Germinal center (tissue), 1 donor: ENCODE measurements around the gene PARD3.

Experiments
- DNase-seq: peaks from one replicate; pipeline ENCODE4 v3.0.0; 2012; ENCODE audit warnings: mixed read lengths, low spot score

Gene PARD3

DNA sequence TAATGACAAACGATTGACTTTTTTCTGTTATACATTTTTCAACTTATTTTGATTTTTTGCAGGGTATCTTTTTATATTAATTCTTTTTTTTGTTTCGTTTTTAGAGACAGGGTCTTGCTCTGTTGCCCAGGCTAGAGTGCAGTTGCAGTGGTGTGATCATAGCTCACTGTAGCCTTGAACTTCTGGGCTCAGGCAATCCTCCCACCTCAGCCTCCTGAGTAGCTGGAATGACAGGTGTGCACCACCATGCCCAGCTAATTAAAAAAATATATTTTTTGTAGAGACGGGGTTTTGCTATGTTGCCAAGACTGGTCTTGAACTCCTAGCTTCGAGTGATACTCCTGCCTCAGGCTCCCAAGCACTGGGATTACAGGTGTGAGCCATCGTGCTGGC, 601.3 kb downstream of the PARD3 start:
- DNase-seq, result no peak

GRCh38 chr10:34213193-34213804, 601.8 kb downstream of the PARD3 start:
- DNase-seq, result no peak

GRCh38 chr10:34207343-34207742, 607.8 kb downstream of the PARD3 start:
- DNase-seq, result no peak

DNA sequence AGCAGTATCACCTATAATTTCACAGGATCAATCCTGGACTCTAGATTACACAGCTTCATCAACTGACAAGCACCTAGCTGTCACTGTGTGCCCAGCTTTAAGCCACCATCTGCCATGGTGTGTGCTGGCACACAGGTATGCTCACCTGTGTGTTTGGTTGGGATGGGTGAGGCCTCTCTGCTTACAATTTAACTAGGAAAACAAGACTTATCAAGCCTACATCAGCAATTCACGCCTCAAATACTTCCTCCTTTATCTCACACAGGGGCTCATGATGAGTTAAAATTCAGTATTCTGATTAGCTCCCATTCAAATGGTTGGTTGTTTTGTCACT, 608.2 kb downstream of the PARD3 start:
- DNase-seq, result no peak

- no peak for DNase-seq
These were observed 608.8 kb downstream of the PARD3 start for GRCh38 chr10:34206078-34206934.

- DNase-seq, result no peak
These were observed 609.6 kb downstream of the PARD3 start for GRCh38 chr10:34205452-34205851.

GRCh38 chr10:34203966-34204630, 611.0 kb downstream of the PARD3 start:
- no peak for DNase-seq

DNA sequence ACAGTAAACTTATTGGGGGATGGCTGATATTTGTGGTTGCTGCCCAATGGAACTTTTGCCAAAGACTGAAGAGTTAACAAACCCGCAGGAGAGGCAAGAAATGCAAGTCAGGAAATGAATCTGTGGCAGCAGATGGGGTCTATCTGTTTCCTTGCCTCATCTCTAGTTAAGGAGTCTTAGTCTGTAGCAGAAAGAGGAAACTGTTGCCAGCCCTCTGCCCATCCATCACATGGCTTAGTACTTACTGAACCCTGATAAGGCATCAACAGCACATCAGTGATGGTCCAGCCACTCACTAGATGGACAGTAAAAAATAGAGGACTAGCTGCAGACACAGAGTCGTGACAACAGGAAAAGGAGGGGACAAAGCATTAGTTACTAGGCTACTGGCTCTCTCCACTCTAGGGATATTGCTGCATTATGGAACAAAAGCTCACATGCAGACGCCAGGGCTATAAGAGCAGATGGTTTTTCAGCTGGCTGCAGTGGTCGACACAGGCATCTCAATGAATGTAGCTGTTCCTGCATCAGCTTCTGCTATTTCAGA, 614.7 kb downstream of the PARD3 start:
- DNase-seq, result no peak

DNA sequence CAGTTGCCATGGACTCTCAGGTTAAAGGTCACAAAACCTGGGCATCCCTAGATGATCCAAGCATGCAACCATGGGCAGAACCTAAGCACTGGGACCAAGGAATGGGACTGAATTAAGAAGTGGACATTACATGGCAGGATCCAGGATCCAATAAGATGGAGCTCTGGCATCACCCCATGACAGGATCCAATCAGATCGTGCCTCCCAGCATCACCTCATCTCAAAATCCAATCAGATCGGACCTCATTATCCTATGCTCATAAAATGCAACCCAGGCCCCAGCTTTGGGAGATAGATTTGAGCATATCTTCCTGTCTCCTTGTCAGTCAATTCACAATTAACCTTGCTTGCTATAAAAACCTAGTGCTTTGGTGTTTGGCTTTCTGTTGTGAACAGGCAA, 616.1 kb downstream of the PARD3 start:
- no peak for DNase-seq

DNA sequence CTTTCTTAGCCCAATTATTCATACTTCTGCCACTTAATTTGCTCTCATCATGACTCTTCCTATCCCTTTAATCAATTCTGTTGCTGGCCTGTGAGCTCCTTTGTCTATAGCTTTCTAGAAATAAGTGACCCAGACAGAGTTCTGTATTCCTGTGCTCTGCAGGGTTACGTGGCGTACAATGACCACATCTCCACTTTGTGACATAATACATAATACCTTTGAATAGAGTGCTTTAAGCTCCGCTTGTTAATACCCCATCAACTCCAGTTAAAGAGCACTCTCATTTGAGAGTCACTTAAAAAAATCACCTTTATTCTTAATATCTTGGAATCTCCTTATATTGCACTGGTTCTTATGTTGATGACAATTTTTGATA, 619.0 kb downstream of the PARD3 start:
- no peak for DNase-seq

DNA sequence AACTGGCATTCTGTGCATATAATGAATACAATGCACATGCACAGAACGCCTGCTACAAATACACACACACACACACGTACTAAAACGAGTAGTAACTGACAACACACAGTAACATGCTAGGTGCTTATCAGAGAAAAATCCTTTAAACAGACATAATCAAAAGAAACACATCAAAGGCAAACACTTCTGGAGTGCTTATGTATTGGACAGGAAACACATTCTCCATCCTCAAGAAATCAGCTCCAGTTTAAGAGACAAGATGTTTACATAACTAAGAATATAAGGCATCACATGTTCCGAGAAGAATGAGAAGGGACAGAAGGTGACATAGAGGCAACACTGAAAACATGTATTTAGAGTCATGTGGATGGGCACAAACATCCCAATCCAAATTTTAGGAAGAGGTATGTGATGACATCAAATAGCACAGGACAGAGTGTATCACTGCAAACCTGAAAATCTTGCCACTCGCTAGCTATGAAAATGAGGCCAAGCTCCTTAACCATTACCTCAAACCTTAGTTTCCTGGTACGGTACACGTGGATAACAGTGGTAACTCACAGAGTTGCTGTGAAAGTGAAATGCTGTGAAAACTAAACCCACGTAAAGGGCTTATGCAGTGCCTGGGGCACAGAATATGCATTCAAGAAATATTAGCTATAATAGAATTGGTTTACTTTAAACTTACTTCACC, 619.6 kb downstream of the PARD3 start:
- no peak for DNase-seq

- no peak for DNase-seq
These were observed 621.0 kb downstream of the PARD3 start for GRCh38 chr10:34193931-34194626.

DNA sequence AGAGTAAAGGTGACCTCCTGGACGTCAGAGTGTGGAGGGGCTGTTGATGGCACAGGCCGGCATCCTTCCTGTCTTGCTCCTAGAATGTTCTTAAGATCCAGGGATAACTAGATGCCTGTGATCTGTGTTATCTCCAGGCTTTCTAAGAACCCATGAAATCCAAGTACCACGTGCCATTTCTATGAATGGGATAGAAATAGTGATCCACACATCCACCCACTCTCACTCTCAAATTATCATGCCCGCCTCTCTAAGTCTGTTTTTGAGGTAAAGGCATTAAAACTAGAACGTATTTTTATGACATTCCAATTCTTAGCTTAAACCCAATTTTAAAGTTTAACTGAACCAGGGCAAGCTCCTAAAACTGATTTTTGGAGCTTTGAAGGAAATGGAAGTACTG, 622.5 kb downstream of the PARD3 start:
- DNase-seq, result no peak

DNA sequence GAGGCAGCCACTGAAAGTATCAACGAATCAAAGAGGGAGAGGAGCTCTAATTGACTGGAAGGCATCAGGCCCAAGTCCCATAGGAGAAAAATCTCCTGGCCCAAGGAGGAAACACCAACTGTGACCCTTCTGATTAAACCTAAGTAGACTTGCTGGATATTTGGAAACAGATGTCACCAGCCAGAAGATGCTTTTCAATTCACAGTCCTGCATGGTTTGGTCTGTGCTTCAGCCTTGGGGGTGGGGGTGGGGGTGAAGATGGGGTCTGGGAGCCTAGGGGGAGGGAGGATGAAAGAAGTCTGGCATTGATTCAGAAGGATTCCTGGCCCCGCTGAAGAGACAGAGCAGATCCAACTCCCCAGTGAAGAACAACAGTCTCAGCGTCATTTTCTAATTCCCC, 623.7 kb downstream of the PARD3 start:
- DNase-seq, result no peak

GRCh38 chr10:34190580-34190979, 624.5 kb downstream of the PARD3 start:
- DNase-seq, result no peak

GRCh38 chr10:34189830-34190229, 625.3 kb downstream of the PARD3 start:
- DNase-seq, result no peak

- no peak for DNase-seq
These were observed 626.9 kb downstream of the PARD3 start for GRCh38 chr10:34188221-34188620.

DNA sequence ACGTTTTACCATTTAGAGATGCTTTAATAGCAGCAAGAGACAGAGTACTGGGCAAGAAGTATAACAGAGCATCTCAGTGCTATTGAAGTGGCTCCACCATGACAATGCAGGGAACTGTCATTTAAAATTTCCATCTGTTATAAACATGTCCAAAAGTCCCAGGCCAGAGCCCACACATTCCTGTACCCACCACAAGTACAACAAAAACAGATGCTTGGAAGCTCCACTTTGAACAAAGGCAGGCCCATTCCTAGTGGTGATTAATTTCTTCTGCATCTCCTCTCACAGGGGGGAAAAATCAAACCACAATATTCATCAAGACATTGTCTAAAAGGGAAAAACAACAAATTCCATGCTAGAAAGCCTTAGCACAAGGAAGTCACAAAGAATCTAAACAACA, 627.9 kb downstream of the PARD3 start:
- DNase-seq, result no peak

- DNase-seq, result no peak
These were observed 628.4 kb downstream of the PARD3 start for GRCh38 chr10:34186745-34187144.

GRCh38 chr10:34185998-34186397, 629.1 kb downstream of the PARD3 start:
- DNase-seq, result no peak

DNA sequence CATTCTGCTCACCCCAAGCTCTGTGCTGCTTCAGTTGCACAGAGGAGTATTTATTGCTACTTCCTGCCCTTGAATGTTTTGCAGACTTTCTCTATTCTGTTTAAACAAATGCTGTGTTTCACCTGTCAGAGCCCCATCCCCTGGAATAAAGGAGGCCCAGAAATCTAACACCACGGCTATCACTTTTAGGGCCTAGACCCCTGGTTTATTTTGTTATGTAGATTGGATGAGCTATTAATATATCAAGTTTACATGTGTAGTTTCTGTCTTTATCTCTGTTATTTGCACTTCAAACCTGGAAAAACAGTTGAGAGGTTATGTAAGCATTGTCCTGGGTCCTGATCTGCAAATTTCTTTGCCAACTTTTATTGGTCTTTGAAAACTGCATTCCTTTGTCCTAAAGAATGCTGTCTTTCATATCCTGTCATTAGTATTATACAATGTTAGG, 630.1 kb downstream of the PARD3 start:
- DNase-seq, result no peak

- DNase-seq, result no peak
These were observed 630.7 kb downstream of the PARD3 start for GRCh38 chr10:34184397-34184796.
